ENCODE measurements around the gene RASAL1. TPM values are rescaled to one million over a fixed set of nuclear protein-coding genes. Genes with fewer than 3 reads are reported as not detected.

RASAL1 gene
- total RNA-seq, 2 donors from 2014 or later: 9.0 to 10.2 TPM

DNA sequence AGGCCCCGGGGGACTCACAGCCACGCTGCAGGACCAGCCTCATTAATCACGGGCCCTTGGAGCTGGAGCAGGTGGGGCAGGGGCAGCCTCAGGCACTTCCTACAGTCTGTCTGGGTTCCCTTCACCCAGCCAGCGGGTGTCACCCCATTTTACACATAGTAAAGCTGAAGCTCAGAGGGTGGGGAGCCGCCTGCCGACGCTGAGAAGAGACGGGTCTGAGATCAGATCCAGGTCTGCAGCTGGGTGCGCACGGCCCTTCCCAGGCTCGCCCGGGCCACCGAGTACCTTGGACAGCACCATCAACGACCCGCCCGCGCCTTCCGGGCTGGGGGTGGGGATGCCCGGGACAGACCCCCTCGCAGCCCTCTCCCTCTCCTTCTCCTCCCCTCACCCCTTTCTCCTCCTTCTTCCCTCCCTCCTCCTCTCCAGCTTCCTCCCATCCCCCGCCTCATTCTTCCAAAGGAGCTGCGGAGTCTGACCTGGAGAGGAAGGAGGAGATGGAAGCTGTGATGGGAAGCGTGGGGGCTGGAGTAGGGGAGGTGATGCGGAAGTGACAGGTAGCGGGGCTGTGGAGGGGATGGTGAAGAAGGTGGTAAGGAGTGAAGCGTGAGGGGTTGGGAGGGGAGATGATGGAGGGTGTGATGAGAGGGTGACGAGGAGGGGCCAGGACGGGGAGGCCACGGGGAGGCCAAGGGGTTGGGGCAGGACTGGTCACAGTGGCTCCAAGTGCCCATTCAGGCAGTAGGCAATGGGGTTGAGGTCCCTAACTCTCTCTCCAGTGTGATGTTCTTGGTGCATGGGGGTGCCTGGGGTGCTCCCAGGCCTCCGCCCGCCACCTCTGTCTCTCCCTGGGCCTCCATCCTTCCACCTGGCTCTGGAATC, 70.2 kb downstream of the RASAL1 start:
- Histone ChIP-seq H3K9me3 (no peaks in the 10 kb centered on the region), H3K36me3 (no peaks in the 10 kb centered on the region), H3K4me1 (no peaks in the 10 kb centered on the region), H3K9ac (ENCODE audit: low read depth in 2 of 2, low read length in 2 of 2) (no peak overlapping the region), H3K27me3 (no peaks in the 10 kb centered on the region), H3K4me3 (no peak overlapping the region), H3K27ac (no peak overlapping the region)
- no peak for TF ChIP-seq CTCF (IDR thresholded peaks at IDR 0.05)
- intact Hi-C loops (cut with DNase I): no loop called here
- no peak for DNase-seq

DNA sequence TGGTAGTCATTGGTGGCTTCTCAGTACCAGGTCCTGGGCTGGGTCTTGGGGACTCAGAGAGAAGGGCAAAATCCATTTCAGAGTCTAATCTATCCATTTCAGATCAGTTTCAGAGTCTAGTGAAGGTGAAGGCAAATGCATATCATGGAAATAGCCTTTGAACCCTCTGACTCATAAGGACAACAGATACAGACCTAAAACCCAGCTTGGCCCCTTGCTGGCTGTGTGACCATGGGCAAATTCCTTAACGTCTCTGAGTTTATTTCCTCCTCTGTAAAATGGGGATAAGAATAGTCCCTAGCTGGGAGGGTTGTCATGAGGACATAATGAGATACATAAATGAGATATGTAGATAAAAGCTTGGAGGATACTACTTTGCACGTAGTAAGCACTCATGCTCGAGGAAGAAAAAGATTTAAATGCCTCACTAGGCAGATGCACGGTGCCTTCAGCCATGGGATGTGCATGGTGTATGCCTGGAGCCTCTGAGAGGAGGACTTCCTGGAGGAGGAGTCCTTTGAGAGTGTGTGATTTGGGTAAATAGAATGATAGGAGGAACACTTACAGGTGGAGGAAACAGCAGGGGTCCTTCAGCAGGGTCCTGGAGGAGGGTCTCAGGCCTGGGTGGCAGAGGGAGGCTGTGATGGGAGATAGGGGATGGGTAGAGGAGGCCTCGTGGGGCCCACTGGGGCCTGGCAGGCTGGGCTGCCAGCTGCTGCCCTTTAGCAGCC, 71.0 kb downstream of the RASAL1 start:
- no peak overlapping the region for H3K4me3 ChIP-seq
- DNase-seq: no peak
- intact Hi-C loops (cut with DNase I): no loop called here
- H3K27ac ChIP-seq: no peak overlapping the region
- H3K9ac ChIP-seq (ENCODE audit: low read depth in 2 of 2, low read length in 2 of 2): no peak overlapping the region
- H3K9me3 ChIP-seq: no peaks in the 10 kb centered on the region
- no peak for TF ChIP-seq CTCF (IDR thresholded peaks at IDR 0.05)
- H3K4me1 ChIP-seq: no peaks in the 10 kb centered on the region
- H3K36me3 ChIP-seq: no peaks in the 10 kb centered on the region
- H3K27me3 ChIP-seq: no peaks in the 10 kb centered on the region

DNA sequence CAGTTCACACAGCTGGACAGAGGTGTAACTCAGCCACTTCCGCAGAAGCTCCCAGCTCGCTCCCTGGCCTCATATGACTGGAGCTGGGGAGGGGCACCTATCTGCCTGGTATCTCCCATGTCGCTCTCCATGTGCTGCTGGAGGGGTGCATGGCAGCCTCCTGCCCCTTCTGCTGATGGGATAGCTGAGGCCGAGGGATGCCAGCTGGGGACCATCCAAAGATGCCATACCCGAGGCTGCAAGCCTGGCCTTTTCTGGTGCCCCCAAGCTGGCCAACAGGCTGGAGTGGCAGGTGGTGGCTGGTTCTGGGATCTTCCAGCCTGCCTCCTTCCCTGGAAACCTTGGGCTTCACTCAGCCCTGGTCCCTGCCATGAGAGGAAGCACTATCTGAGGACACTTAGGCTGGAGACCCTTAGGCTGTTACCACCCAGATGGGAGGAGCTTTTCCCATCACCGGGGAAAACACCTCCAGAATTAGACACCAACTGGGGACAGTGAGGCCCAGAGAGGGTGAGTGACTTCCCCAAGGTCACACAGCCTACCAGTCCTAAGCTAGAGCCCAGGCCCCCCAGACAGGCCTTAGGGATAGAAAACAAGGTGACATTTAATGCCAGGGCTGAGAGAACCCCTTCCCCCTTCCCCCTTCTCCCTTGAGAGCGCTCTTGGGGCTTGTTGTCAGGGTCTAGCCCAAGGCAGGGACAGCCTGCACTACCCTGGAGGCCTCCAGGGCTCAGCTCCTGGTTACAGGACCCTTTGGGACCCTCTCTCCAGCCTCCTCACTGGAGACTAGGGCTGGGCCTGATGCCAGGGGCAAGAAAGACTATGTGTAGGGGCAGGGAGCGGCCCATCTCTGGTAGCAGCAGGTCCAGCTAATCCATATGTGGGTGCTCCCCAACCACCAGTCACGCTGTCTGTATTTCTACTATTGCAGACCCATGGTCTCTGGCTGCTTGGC, 71.9 kb downstream of the RASAL1 start:
- H3K4me3 ChIP-seq: no peak overlapping the region
- no peaks in the 10 kb centered on the region for H3K9me3 ChIP-seq
- no peak for DNase-seq
- H3K27me3 ChIP-seq: no peaks in the 10 kb centered on the region
- TF ChIP-seq CTCF (IDR thresholded peaks at IDR 0.05): no peak
- H3K4me1 ChIP-seq: no peaks in the 10 kb centered on the region
- H3K27ac ChIP-seq: no peak overlapping the region
- no peaks in the 10 kb centered on the region for H3K36me3 ChIP-seq
- no peak overlapping the region for H3K9ac ChIP-seq (ENCODE audit: low read depth in 2 of 2, low read length in 2 of 2)
- intact Hi-C loops (cut with DNase I): no loop called here

GRCh38 chr12:113062502-113063395, 72.8 kb downstream of the RASAL1 start:
- intact Hi-C loops (cut with DNase I): no loop called here
- H3K36me3 ChIP-seq: no peaks in the 10 kb centered on the region
- no peaks in the 10 kb centered on the region for H3K9me3 ChIP-seq
- H3K4me3 ChIP-seq: no peak overlapping the region
- peaks cover 5% of the 10 kb centered on the region for H3K27me3 ChIP-seq
- no peaks in the 10 kb centered on the region for H3K4me1 ChIP-seq
- no peak for TF ChIP-seq CTCF (IDR thresholded peaks at IDR 0.05)
- DNase-seq: no peak
- H3K27ac ChIP-seq: no peak overlapping the region
- no peak overlapping the region for H3K9ac ChIP-seq (ENCODE audit: low read depth in 2 of 2, low read length in 2 of 2)
